WTC11 (cell line): Measurements from ENCODE around the gene OR2H2.

Source experiments
- AFF4 ChIP-seq: sonication (generic); formaldehyde crosslinking; IDR thresholded peaks from 2 replicates; pipeline ENCODE4 v1.8.1; 2023; ENCODE audit warnings: mild to moderate bottlenecking, missing genetic modification reagents, borderline replicate concordance
- CTCF ChIP-seq: fragments of 200-600 bp; IDR thresholded peaks from 2 replicates; pipeline ENCODE4 v1.8.0; 2022; ENCODE audit warnings: antibody characterized with exemption
- NFYB ChIP-seq: sonication (generic); formaldehyde crosslinking; conservative IDR thresholded peaks from 2 replicates; pipeline ENCODE4 v1.8.0; 2022; ENCODE audit warnings: low read depth, missing genetic modification reagents
- STAT6 ChIP-seq: sonication (generic); formaldehyde crosslinking; conservative IDR thresholded peaks from 2 replicates; pipeline ENCODE4 v1.8.1; 2023; ENCODE audit warnings: mild to moderate bottlenecking, low read depth, missing genetic modification reagents, moderate library complexity

DNA sequence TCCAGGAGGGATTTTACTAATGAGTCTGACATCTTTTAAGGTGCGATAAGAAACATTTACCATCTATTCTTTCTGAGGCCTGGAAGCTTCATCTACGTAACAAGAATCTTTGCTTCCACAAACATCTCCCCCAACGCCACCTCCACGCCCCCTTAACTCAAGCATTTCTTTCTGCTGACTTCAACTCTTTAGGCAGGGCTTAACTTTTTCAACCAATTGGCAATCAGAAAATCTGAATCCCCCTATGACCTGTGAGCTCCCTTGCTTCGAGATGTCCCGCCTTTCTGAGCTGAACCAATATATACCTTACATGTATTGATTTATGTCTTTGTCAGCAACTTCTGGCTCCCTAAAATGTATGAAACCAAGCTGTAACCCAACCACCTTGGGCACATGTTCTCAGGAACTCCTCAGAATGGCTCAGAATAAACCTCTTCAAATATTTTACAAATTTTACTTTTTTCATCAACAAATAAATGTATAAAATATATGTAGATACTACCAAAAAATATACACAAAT, 11.5 kb downstream of the OR2H2 start:
- TF ChIP-seq NFYB (CRISPR knock-in tag) (no peak), CTCF (no peak), AFF4 (CRISPR knock-in tag) (no peak), STAT6 (CRISPR knock-in tag) (no peak)
